Measurements from ENCODE around the gene BPIFB6. TPM values are rescaled to one million over a fixed set of nuclear protein-coding genes. Genes with fewer than 3 reads are reported as not detected.

The BPIFB6 gene
- total RNA-seq, 1 experiment from 2014 or later, result not detected

GRCh38 chr20:33062825-33063149 is 31.3 kb downstream of the BPIFB6 start:
- Histone ChIP-seq H3K4me1 (replicated peaks; ENCODE audit: insufficient read depth) (no peaks in the 10 kb centered on the region), H3K9me2 (ENCODE audit: insufficient read depth) (no peaks in the 10 kb centered on the region), H3K79me2 (ENCODE audit: low read depth) (no peaks in the 10 kb centered on the region), H3K4me2 (no peak overlapping the region), H4K20me1 (ENCODE audit: insufficient read depth) (no peaks in the 10 kb centered on the region), H3K9me3 (ENCODE audit: insufficient read depth, low read depth) (no peaks in the 10 kb centered on the region), H2AFZ (no peak overlapping the region), H3F3A (ENCODE audit: insufficient read depth, low read depth) (no peaks in the 10 kb centered on the region), H3K27ac (no peak overlapping the region), H3K4me3 (no peak overlapping the region), H3K27me3 (ENCODE audit: insufficient read depth, low read depth) (peaks cover 87% of the 10 kb centered on the region), H3K36me3 (ENCODE audit: low read depth) (no peaks in the 10 kb centered on the region)
- CTCF ChIA-PET, result interaction anchor here (0.6 kb wide), 1 partner anchor 562 kb away, joined by 3 read pairs; no protein-coding TSS in a partner anchor
- no peak for TF ChIP-seq EZH2 (IDR thresholded peaks at IDR 0.05; ENCODE audit: low read depth)
- TF ChIP-seq CTCF (conservative IDR thresholded peaks at IDR 0.05), result no peak
- no peak for DNase-seq
- no TSS peak for BruUV-seq (replicated peaks)
- POLR2A ChIA-PET (ENCODE audit: unreplicated experiment), result no interaction called here
- intact Hi-C loops (cut with micrococcal nuclease; ENCODE audit: unreplicated experiment), result no loop called here

GRCh38 chr20:33063271-33063670 is 31.8 kb downstream of the BPIFB6 start:
- Histone ChIP-seq H3K4me2 (no peak overlapping the region), H3K27ac (no peak overlapping the region), H3K9me2 (ENCODE audit: insufficient read depth) (no peaks in the 10 kb centered on the region), H4K20me1 (ENCODE audit: insufficient read depth) (no peaks in the 10 kb centered on the region), H3K79me2 (ENCODE audit: low read depth) (no peaks in the 10 kb centered on the region), H3K4me3 (no peak overlapping the region), H3F3A (ENCODE audit: insufficient read depth, low read depth) (no peaks in the 10 kb centered on the region), H3K9me3 (ENCODE audit: insufficient read depth, low read depth) (no peaks in the 10 kb centered on the region), H3K36me3 (ENCODE audit: low read depth) (no peaks in the 10 kb centered on the region), H3K27me3 (ENCODE audit: insufficient read depth, low read depth) (peaks cover 87% of the 10 kb centered on the region), H2AFZ (no peak overlapping the region), H3K4me1 (replicated peaks; ENCODE audit: insufficient read depth) (no peaks in the 10 kb centered on the region)
- intact Hi-C loops (cut with micrococcal nuclease; ENCODE audit: unreplicated experiment), result no loop called here
- TF ChIP-seq CTCF (conservative IDR thresholded peaks at IDR 0.05), result no peak
- no peak for TF ChIP-seq EZH2 (IDR thresholded peaks at IDR 0.05; ENCODE audit: low read depth)
- CTCF ChIA-PET, result no interaction called here
- POLR2A ChIA-PET (ENCODE audit: unreplicated experiment), result no interaction called here
- BruUV-seq (replicated peaks), result no TSS peak
- DNase-seq, result no peak

GRCh38 chr20:33064572-33065287 is 33.3 kb downstream of the BPIFB6 start:
- intact Hi-C loops (cut with micrococcal nuclease; ENCODE audit: unreplicated experiment), result no loop called here
- peaks cover 87% of the 10 kb centered on the region for H3K27me3 ChIP-seq (ENCODE audit: insufficient read depth, low read depth)
- H3K4me2 ChIP-seq, result no peak overlapping the region
- H3K9me2 ChIP-seq (ENCODE audit: insufficient read depth), result no peaks in the 10 kb centered on the region
- TF ChIP-seq CTCF (conservative IDR thresholded peaks at IDR 0.05) (no peak), EZH2 (IDR thresholded peaks at IDR 0.05; ENCODE audit: low read depth) (no peak)
- H4K20me1 ChIP-seq (ENCODE audit: insufficient read depth), result no peaks in the 10 kb centered on the region
- H3K79me2 ChIP-seq (ENCODE audit: low read depth), result no peaks in the 10 kb centered on the region
- BruUV-seq (replicated peaks), result no TSS peak
- no peaks in the 10 kb centered on the region for H3K9me3 ChIP-seq (ENCODE audit: insufficient read depth, low read depth)
- H3F3A ChIP-seq (ENCODE audit: insufficient read depth, low read depth), result no peaks in the 10 kb centered on the region
- H2AFZ ChIP-seq, result no peak overlapping the region
- H3K27ac ChIP-seq, result no peak overlapping the region
- DNase-seq, result no peak
- ChIA-PET CTCF (no interaction called here), POLR2A (ENCODE audit: unreplicated experiment) (no interaction called here)
- H3K4me1 ChIP-seq (replicated peaks; ENCODE audit: insufficient read depth), result no peaks in the 10 kb centered on the region
- H3K36me3 ChIP-seq (ENCODE audit: low read depth), result no peaks in the 10 kb centered on the region
- H3K4me3 ChIP-seq, result no peak overlapping the region
